H1 (cell line): ENCODE measurements around the gene FASTK. TPM values are rescaled to one million over a fixed set of nuclear protein-coding genes. Genes with fewer than 3 reads are reported as not detected.

ENCODE experiments used
- CTCF ChIA-PET: fragments of 300-600 bp; sonication (Branson Sonifier 250); formaldehyde crosslinking; loops from one replicate; lab custom pipeline; 2021; ENCODE audit not compliant: partially characterized antibody; lab: Charles Lee
- POLR2A ChIA-PET: fragments of 300-600 bp; sonication (Branson Sonifier 250); formaldehyde crosslinking; loops from one replicate; lab custom pipeline; 2021; ENCODE audit warnings: inconsistent platforms; ENCODE audit not compliant: partially characterized antibody; lab: Charles Lee
- DNase-seq, 2 experiments: peaks; one replicate each; pipeline versions ENCODE4 v3.0.0 to v3.0.0-alpha.2; 2010 to 2022; ENCODE audit warnings: low spot score in 2 of 2, low read depth in 1 of 2, mixed read lengths in 1 of 2
- FAIRE-seq: peaks from 2 replicates; lab custom pipeline; 2011; peaks lifted over from hg19 to GRCh38; lab: Jason Lieb, UNC
- H2AFZ ChIP-seq: 2 replicates; pipeline ENCODE4 v1.8.1; 2012; ENCODE audit warnings: low read length, inconsistent platforms
- H2AK5ac ChIP-seq: 2 replicates; pipeline ENCODE4 v1.6.1; 2013; ENCODE audit warnings: low read depth, low read length
- H2BK120ac ChIP-seq: replicated peaks from 2 replicates; pipeline ENCODE3; 2013; ENCODE audit warnings: low read depth, low read length, inconsistent platforms
- H2BK12ac ChIP-seq: 2 replicates; pipeline ENCODE4 v1.6.1; 2013; ENCODE audit warnings: low read depth, low read length
- H2BK15ac ChIP-seq: 2 replicates; pipeline ENCODE4 v1.6.1; 2013; ENCODE audit warnings: low read length
- H2BK20ac ChIP-seq: 2 replicates; pipeline ENCODE4 v1.6.1; 2013; ENCODE audit warnings: low read length
- H2BK5ac ChIP-seq: 2 replicates; pipeline ENCODE4 v1.6.1; 2013; ENCODE audit warnings: low read depth, low read length
- H3K14ac ChIP-seq: 2 replicates; pipeline ENCODE4 v1.6.1; 2013; ENCODE audit warnings: inconsistent platforms; ENCODE audit not compliant: insufficient read length
- H3K18ac ChIP-seq: 2 replicates; pipeline ENCODE4 v1.6.1; 2013; ENCODE audit warnings: low read length; ENCODE audit errors: extremely low read depth
- H3K23ac ChIP-seq: 2 replicates; pipeline ENCODE4 v1.6.1; 2013; ENCODE audit warnings: inconsistent platforms; ENCODE audit not compliant: insufficient read length
- H3K23me2 ChIP-seq: 2 replicates; pipeline ENCODE4 v1.6.1; 2013; ENCODE audit warnings: low read depth, low read length
- H3K27ac ChIP-seq: 2 replicates; pipeline ENCODE4 v1.6.1; 2011; ENCODE audit warnings: low read depth, low read length, inconsistent platforms
- H3K27me3 ChIP-seq, 4 experiments: replicated peaks in 1 of 4; 1 replicate in 1 of 4; 2 replicates in 3 of 4; pipeline versions ENCODE4 v1.6.1 to v1.8.1; 2011 to 2013; ENCODE audit warnings: low read length in 3 of 4, mild to moderate bottlenecking in 3 of 4, inconsistent platforms in 2 of 4, mixed read lengths in 2 of 4, moderate library complexity in 1 of 4; ENCODE audit not compliant: control insufficient read depth in 3 of 4, insufficient read depth in 3 of 4; ENCODE audit errors: extremely low read depth in 1 of 4
- H3K36me3 ChIP-seq, 4 experiments: 2 replicates each; pipeline versions ENCODE4 v1.6.1 to v1.8.1; 2011 to 2013; ENCODE audit warnings: mild to moderate bottlenecking in 4 of 4, low read length in 3 of 4, moderate library complexity in 2 of 4, control low read depth in 1 of 4, inconsistent platforms in 1 of 4; ENCODE audit not compliant: insufficient read depth in 4 of 4, control insufficient read depth in 2 of 4
- H3K4ac ChIP-seq: replicated peaks from 2 replicates; pipeline ENCODE3; 2013; ENCODE audit warnings: low read length, low read depth, mixed read lengths, inconsistent platforms; ENCODE audit not compliant: insufficient read length
- H3K4me1 ChIP-seq, 4 experiments: replicated peaks in 1 of 4; 1 replicate in 1 of 4; 2 replicates in 3 of 4; pipeline versions ENCODE4 v1.6.1 to v1.8.1; 2011 to 2013; ENCODE audit warnings: low read length in 3 of 4, inconsistent platforms in 2 of 4, mixed read lengths in 1 of 4; ENCODE audit not compliant: insufficient read depth in 4 of 4, control insufficient read depth in 3 of 4
- H3K4me2 ChIP-seq, 2 experiments: 2 replicates each; pipeline versions ENCODE4 v1.6.1 to v1.8.1; 2011 to 2013; ENCODE audit warnings: low read depth in 2 of 2, low read length in 2 of 2, control low read depth in 1 of 2, inconsistent platforms in 1 of 2, mild to moderate bottlenecking in 1 of 2; ENCODE audit not compliant: insufficient read depth in 1 of 2
- H3K4me3 ChIP-seq, 4 experiments: fragments of 200-600, 300-600 bp in 1 of 4; sonication (generic), shearing (Covaris generic), sonication (Bioruptor Twin) in 1 of 4; 2 replicates each; pipeline versions ENCODE4 v1.5.1 to v1.8.1; 2011 to 2016; ENCODE audit warnings: low read length in 4 of 4, low read depth in 3 of 4, control low read depth in 2 of 4, inconsistent platforms in 2 of 4, mild to moderate bottlenecking in 2 of 4, mixed read lengths in 1 of 4, moderate library complexity in 1 of 4; ENCODE audit not compliant: insufficient read depth in 2 of 4; ENCODE audit errors: extremely low read depth in 1 of 4
- H3K56ac ChIP-seq: replicated peaks from 2 replicates; pipeline ENCODE3; 2013; ENCODE audit warnings: low read depth, mild to moderate bottlenecking, mixed read lengths, low read length, inconsistent platforms; ENCODE audit not compliant: insufficient read length
- H3K79me1 ChIP-seq: 2 replicates; pipeline ENCODE4 v1.6.1; 2013; ENCODE audit warnings: low read depth, low read length, control low read depth
- H3K79me2 ChIP-seq, 2 experiments: 2 replicates each; pipeline versions ENCODE4 v1.6.1 to v1.8.1; 2012 to 2013; ENCODE audit warnings: low read length in 2 of 2, mild to moderate bottlenecking in 2 of 2, inconsistent platforms in 1 of 2; ENCODE audit not compliant: insufficient read depth in 2 of 2, control insufficient read depth in 1 of 2
- H3K9ac ChIP-seq, 4 experiments: replicated peaks in 1 of 4; 1 replicate in 1 of 4; 2 replicates in 3 of 4; pipeline versions ENCODE4 v1.6.1 to v1.8.1; 2011 to 2013; ENCODE audit warnings: low read depth in 3 of 4, low read length in 3 of 4, control low read depth in 2 of 4, mild to moderate bottlenecking in 2 of 4, moderate library complexity in 2 of 4, inconsistent platforms in 1 of 4; ENCODE audit errors: extremely low read depth in 1 of 4
- H3K9me3 ChIP-seq, 2 experiments: 2 replicates each; pipeline versions ENCODE4 v1.6.1 to v1.8.1; 2012 to 2013; ENCODE audit warnings: mild to moderate bottlenecking in 2 of 2, moderate library complexity in 2 of 2, control low read depth in 1 of 2, inconsistent platforms in 1 of 2, low read depth in 1 of 2, low read length in 1 of 2, mixed read lengths in 1 of 2; ENCODE audit not compliant: insufficient read depth in 2 of 2
- H4K20me1 ChIP-seq, 2 experiments: replicated peaks in 1 of 2; 2 replicates each; pipeline versions ENCODE3 to v1.8.1; 2011 to 2013; ENCODE audit warnings: inconsistent platforms in 2 of 2, low read length in 2 of 2, mild to moderate bottlenecking in 1 of 2; ENCODE audit not compliant: insufficient read depth in 2 of 2, control insufficient read depth in 1 of 2
- H4K5ac ChIP-seq: 2 replicates; pipeline ENCODE4 v1.6.1; 2013; ENCODE audit warnings: low read length, low read depth, mixed read lengths, inconsistent platforms; ENCODE audit not compliant: insufficient read length
- H4K8ac ChIP-seq: 2 replicates; pipeline ENCODE4 v1.8.0; 2013; ENCODE audit warnings: mild to moderate bottlenecking, moderate library complexity, low read length, inconsistent platforms; ENCODE audit not compliant: insufficient read depth; ENCODE audit errors: extremely low read depth
- H4K91ac ChIP-seq: replicated peaks from 2 replicates; pipeline ENCODE3; 2013; ENCODE audit warnings: low read length, mixed read lengths, inconsistent platforms; ENCODE audit not compliant: insufficient read length
- CHD2 ChIP-seq: IDR thresholded peaks from 2 replicates; pipeline ENCODE4 v1.6.1; 2012; ENCODE audit warnings: low read length, improper control_type of control experiment
- CREB1 ChIP-seq: IDR thresholded peaks from 2 replicates; pipeline ENCODE4 v1.6.1; 2012; ENCODE audit warnings: inconsistent platforms
- SAP30 ChIP-seq: fragments of 300-600 bp; sonication (generic); IDR thresholded peaks from 2 replicates; pipeline ENCODE4 v1.7.1; 2012; ENCODE audit warnings: low read length, moderate library complexity, mild to moderate bottlenecking, inconsistent platforms; ENCODE audit not compliant: insufficient read depth, insufficient replicate concordance
- SIX5 ChIP-seq: IDR thresholded peaks from 2 replicates; pipeline ENCODE4 v1.6.1; 2011; ENCODE audit warnings: mild to moderate bottlenecking, low read depth, low read length
- SP2 ChIP-seq: IDR thresholded peaks from 2 replicates; pipeline ENCODE4 v1.6.1; 2012; ENCODE audit warnings: mild to moderate bottlenecking, low read length, inconsistent platforms
- WGBS, 2 experiments: shearing (Covaris generic) in 1 of 2; methylation state at CpG; one replicate each; pipeline versions ENCODE4 v1.1.6 to v1.1.7; 2013 to 2015; ENCODE audit warnings: low lambda C conversion rate in 2 of 2, mixed read lengths in 2 of 2, inconsistent platforms in 1 of 2, low coverage in 1 of 2, missing lambda C conversion rate in 1 of 2; ENCODE audit not compliant: insufficient replicate concordance in 2 of 2, insufficient coverage in 1 of 2, insufficient read length in 1 of 2; ENCODE audit errors: extremely low coverage in 1 of 2, missing lambda C conversion rate in 1 of 2; 5-methylcytosine and 5-hydroxymethylcytosine counted together
- polyA plus RNA-seq, 7 experiments: library from polyadenylated mRNA; depleted of rRNA in 3 of 7; stranded (reverse) in 5 of 7; unstranded in 2 of 7; fragments of >200 nt in 5 of 7; fragments of 200-250 nt in 2 of 7; gene quantifications; 1 replicate in 5 of 7; 2 replicates in 1 of 7; 4 replicates in 1 of 7; pipeline versions ENCODE4 v1.2.1 to v1.2.3, GENCODE V29; 2011 to 2013; ENCODE audit warnings: missing spikeins in 2 of 7, mixed read lengths in 2 of 7
- total RNA-seq: library from RNA; stranded (reverse); fragmentation: NEBNext Ultra II Directional; extraction: Animal tissue kit (Norgen Biotek cat#: 25700); gene quantifications from 2 replicates; pipeline ENCODE4 v1.2.1, GENCODE V29; 2021
- TF ChIP-seq, protein P1 (sequence below): IDR thresholded peaks from 2 replicates; pipeline ENCODE4 v1.6.1; 2012; ENCODE audit warnings: inconsistent platforms
- TF ChIP-seq, protein P2 (sequence below): IDR thresholded peaks from 2 replicates; pipeline ENCODE4 v1.6.1; 2012; ENCODE audit warnings: inconsistent platforms

The FASTK gene
- total and polyA plus RNA-seq, 2 of the 8 experiments (the other 6 are each of a cell fraction or from before 2014, with no cell fraction given): 39.4 to 84.0 TPM

DNA sequence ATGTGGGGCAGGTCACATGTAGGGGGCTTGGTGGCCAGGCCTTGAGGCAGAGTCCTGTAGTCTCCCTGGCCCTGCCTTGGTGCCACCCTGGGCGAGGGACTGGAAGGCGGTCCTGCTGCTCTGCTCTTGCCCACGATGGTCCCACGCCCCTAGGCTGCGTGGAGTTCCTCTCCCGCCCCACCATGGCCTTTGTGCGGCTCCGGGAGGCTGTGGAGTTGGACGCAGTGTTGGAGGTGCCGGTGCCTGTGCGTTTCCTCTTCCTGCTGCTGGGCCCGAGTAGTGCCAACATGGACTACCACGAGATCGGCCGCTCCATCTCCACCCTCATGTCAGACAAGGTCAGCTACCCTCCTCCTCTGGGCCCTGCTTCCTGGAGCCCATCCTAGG lies 10.0 kb downstream of the FASTK start:
- Histone ChIP-seq H2BK5ac (no peak overlapping the region), H2AFZ (no peak overlapping the region), H3K9me3 (no peaks in the 10 kb centered on the region), H3K79me2 (no peaks in the 10 kb centered on the region), H2BK20ac (no peak overlapping the region), H2BK15ac (no peak overlapping the region), H3K36me3 (peaks cover 28 to 73% (median 54%) of the 10 kb centered on the region in 4 experiments), H2BK120ac (no peak overlapping the region), H3K9ac (no peak overlapping the region), H2BK12ac (no peak overlapping the region), H3K23me2 (no peaks in the 10 kb centered on the region), H3K4ac (no peak overlapping the region), H4K5ac (no peak overlapping the region), H3K14ac (no peak overlapping the region), H3K56ac (no peak overlapping the region), H3K4me2 (no peak overlapping the region), H3K27ac (no peak overlapping the region; the same call in 1 of the 2 replicates), H3K4me3 (no peak overlapping the region), H4K91ac (no peak overlapping the region), H3K27me3 (no peaks in the 10 kb centered on the region), H3K4me1 (peaks cover 3 to 6% (median 5%) of the 10 kb centered on the region in 4 experiments), H3K79me1 (no peaks in the 10 kb centered on the region), H4K20me1 (peaks cover 3 to 13% of the 10 kb centered on the region in 2 experiments), H3K23ac (no peak overlapping the region), H4K8ac (no peak overlapping the region), H3K18ac (no peak overlapping the region), H2AK5ac (no peak overlapping the region)
- 96% methylated on average over 9 of the region's 15 CpGs; no CpG with 5 or more reads in 1 of the 2 experiments for WGBS, 2 experiments
- DNase-seq (no peak), FAIRE-seq (no peak)
- TF ChIP-seq SP2: no peak
- TF ChIP-seq, protein P1, sequence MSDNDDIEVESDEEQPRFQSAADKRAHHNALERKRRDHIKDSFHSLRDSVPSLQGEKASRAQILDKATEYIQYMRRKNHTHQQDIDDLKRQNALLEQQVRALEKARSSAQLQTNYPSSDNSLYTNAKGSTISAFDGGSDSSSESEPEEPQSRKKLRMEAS: no peak
- TF ChIP-seq CREB1: no peak
- TF ChIP-seq SAP30: no peak
- TF ChIP-seq CHD2: no peak
- TF ChIP-seq, protein P2, sequence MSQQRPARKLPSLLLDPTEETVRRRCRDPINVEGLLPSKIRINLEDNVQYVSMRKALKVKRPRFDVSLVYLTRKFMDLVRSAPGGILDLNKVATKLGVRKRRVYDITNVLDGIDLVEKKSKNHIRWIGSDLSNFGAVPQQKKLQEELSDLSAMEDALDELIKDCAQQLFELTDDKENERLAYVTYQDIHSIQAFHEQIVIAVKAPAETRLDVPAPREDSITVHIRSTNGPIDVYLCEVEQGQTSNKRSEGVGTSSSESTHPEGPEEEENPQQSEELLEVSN: no peak
- TF ChIP-seq SIX5: no peak
- CTCF ChIA-PET: interaction anchor here (6.5 kb wide), 1 partner anchor 40 kb away, joined by 36 read pairs; no protein-coding TSS in a partner anchor
- POLR2A ChIA-PET: interaction anchor here (1.6 to 1.8 kb wide), 2 partner anchors 8 to 10 kb away, joined by 4 to 7 read pairs; no protein-coding TSS in a partner anchor
